Effector memory CD4-positive, alpha-beta T cell (primary cell): Measurements from ENCODE around the gene ANKS1B.

Source experiments
- DNase-seq, 3 donors: peaks; one replicate each; pipeline ENCODE4 v3.0.0-alpha.2; 2020
- H3K27ac ChIP-seq: 2 replicates; pipeline ENCODE4 v1.7.0; 2013; ENCODE audit warnings: mild to moderate bottlenecking, low read length, moderate library complexity; ENCODE audit not compliant: insufficient read depth, poor library complexity, severe bottlenecking
- H3K27me3 ChIP-seq: replicated peaks from 2 replicates; pipeline ENCODE4 v1.7.0; 2013; ENCODE audit warnings: mild to moderate bottlenecking, low read length; ENCODE audit not compliant: insufficient read depth, control insufficient read depth, poor library complexity, severe bottlenecking
- H3K36me3 ChIP-seq: 2 replicates; pipeline ENCODE4 v1.7.0; 2013; ENCODE audit warnings: mild to moderate bottlenecking, low read length, moderate library complexity; ENCODE audit not compliant: control insufficient read depth, insufficient read depth
- H3K4me1 ChIP-seq: 2 replicates; pipeline ENCODE4 v1.7.0; 2013; ENCODE audit warnings: low read length, mild to moderate bottlenecking; ENCODE audit not compliant: control insufficient read depth, insufficient read depth, poor library complexity, severe bottlenecking
- H3K4me3 ChIP-seq: 2 replicates; pipeline ENCODE4 v1.7.0; 2013; ENCODE audit warnings: low read length, low read depth, mild to moderate bottlenecking; ENCODE audit not compliant: insufficient read depth, poor library complexity, severe bottlenecking
- H3K9me3 ChIP-seq: 2 replicates; pipeline ENCODE4 v1.7.0; 2013; ENCODE audit warnings: mild to moderate bottlenecking, low read length, moderate library complexity; ENCODE audit not compliant: control insufficient read depth

The ANKS1B gene

DNA sequence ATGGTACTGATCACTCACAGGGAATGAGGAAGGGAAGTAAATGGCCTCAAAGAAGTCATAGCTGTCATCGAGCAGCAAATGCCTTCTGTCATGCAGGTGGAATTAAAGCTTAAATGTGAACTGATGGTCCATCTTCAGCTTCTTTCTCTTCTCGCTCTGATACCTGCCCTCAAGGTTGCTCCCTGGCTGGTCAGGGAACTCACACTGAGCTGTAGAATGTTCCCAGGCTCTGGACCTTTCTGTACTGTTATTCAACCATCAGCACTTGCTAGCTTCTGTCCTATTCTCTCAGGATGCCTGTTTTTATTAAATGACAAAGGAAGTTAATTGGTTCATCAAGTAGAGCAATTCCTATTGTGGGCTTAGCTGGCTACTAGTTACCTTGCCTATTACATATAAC is 875.8 kb downstream of the ANKS1B start:
- Histone ChIP-seq H3K27me3 (no peaks in the 10 kb centered on the region), H3K36me3 (no peaks in the 10 kb centered on the region), H3K27ac (no peak overlapping the region), H3K4me3 (no peak overlapping the region), H3K9me3 (no peaks in the 10 kb centered on the region), H3K4me1 (no peaks in the 10 kb centered on the region)
- no peak for DNase-seq

DNA sequence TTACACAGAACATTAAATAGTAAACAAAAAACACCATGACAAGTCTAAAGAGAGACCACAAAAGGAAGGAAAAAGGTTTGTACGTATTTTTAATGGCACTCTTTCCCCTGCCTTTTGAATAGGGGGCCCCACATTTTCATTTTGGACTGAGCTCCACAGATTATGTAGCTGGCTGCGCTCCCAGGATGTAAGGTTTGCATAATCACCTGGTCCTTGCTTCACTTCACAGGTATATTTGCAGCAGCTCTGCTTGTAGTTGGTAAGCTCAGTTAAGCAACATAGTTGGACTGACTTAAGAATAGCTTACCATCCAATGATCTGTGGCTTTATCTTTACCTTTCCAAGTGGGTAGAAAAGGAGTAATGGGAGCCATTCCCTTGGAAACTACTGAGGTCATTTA is 885.0 kb downstream of the ANKS1B start:
- no peaks in the 10 kb centered on the region for H3K27me3 ChIP-seq
- DNase-seq = no peak
- H3K4me3 ChIP-seq = no peak overlapping the region
- no peaks in the 10 kb centered on the region for H3K4me1 ChIP-seq
- H3K27ac ChIP-seq = no peak overlapping the region
- H3K9me3 ChIP-seq = no peaks in the 10 kb centered on the region
- no peaks in the 10 kb centered on the region for H3K36me3 ChIP-seq

- DNase-seq = no peak
- Histone ChIP-seq H3K36me3 (no peaks in the 10 kb centered on the region), H3K4me1 (no peaks in the 10 kb centered on the region), H3K4me3 (no peak overlapping the region), H3K27me3 (no peaks in the 10 kb centered on the region), H3K27ac (no peak overlapping the region), H3K9me3 (no peaks in the 10 kb centered on the region)
These were observed 887.6 kb downstream of the ANKS1B start for GRCh38 chr12:99097171-99097570.

- H3K9me3 ChIP-seq = no peaks in the 10 kb centered on the region
- no peaks in the 10 kb centered on the region for H3K27me3 ChIP-seq
- no peaks in the 10 kb centered on the region for H3K36me3 ChIP-seq
- no peak overlapping the region for H3K27ac ChIP-seq
- DNase-seq = no peak
- no peak overlapping the region for H3K4me3 ChIP-seq
- no peaks in the 10 kb centered on the region for H3K4me1 ChIP-seq
These were observed 891.6 kb downstream of the ANKS1B start for GRCh38 chr12:99093166-99093565.

GRCh38 chr12:99092100-99092851 is 892.5 kb downstream of the ANKS1B start:
- Histone ChIP-seq H3K27me3 (no peaks in the 10 kb centered on the region), H3K36me3 (no peaks in the 10 kb centered on the region), H3K9me3 (no peaks in the 10 kb centered on the region), H3K4me1 (no peaks in the 10 kb centered on the region), H3K4me3 (no peak overlapping the region), H3K27ac (no peak overlapping the region)
- no peak for DNase-seq

- H3K4me1 ChIP-seq = no peaks in the 10 kb centered on the region
- no peaks in the 10 kb centered on the region for H3K27me3 ChIP-seq
- H3K9me3 ChIP-seq = no peaks in the 10 kb centered on the region
- H3K27ac ChIP-seq = no peak overlapping the region
- H3K4me3 ChIP-seq = no peak overlapping the region
- H3K36me3 ChIP-seq = no peaks in the 10 kb centered on the region
- DNase-seq = no peak
These were observed 897.5 kb downstream of the ANKS1B start for GRCh38 chr12:99087278-99087677.

- no peak for DNase-seq
- H3K27ac ChIP-seq = no peak overlapping the region
- H3K27me3 ChIP-seq = no peaks in the 10 kb centered on the region
- no peaks in the 10 kb centered on the region for H3K36me3 ChIP-seq
- H3K9me3 ChIP-seq = no peaks in the 10 kb centered on the region
- no peak overlapping the region for H3K4me3 ChIP-seq
- H3K4me1 ChIP-seq = no peaks in the 10 kb centered on the region
These were observed 904.9 kb downstream of the ANKS1B start for GRCh38 chr12:99079811-99080210.

GRCh38 chr12:99068993-99069747 is 915.6 kb downstream of the ANKS1B start:
- DNase-seq = no peak
- Histone ChIP-seq H3K27ac (no peak overlapping the region), H3K27me3 (no peaks in the 10 kb centered on the region), H3K4me1 (no peaks in the 10 kb centered on the region), H3K4me3 (no peak overlapping the region), H3K36me3 (no peaks in the 10 kb centered on the region), H3K9me3 (no peaks in the 10 kb centered on the region)

GRCh38 chr12:99067171-99067785 is 917.5 kb downstream of the ANKS1B start:
- H3K27ac ChIP-seq = no peak overlapping the region
- DNase-seq = no peak
- no peaks in the 10 kb centered on the region for H3K36me3 ChIP-seq
- no peaks in the 10 kb centered on the region for H3K27me3 ChIP-seq
- H3K4me1 ChIP-seq = no peaks in the 10 kb centered on the region
- H3K4me3 ChIP-seq = no peak overlapping the region
- no peaks in the 10 kb centered on the region for H3K9me3 ChIP-seq

DNA sequence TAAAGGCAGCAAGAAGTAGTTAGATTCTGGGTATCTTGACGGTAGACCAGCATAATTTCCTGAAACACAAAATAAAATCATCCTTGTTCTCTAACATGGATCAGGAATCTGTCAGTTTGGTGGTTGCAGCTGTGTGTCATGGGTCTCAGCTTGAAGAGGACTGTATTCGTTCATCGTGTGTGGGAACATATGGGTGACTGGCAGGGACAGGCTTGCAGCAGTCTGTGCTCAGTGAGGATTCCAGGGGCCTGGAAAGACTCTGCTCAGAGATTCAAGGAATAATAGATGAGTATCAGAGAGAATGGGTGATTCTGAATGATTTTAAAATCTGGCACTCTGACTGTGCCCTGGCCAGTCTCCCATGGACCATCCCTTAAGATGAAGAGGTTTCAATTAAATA is 918.0 kb downstream of the ANKS1B start:
- Histone ChIP-seq H3K27me3 (no peaks in the 10 kb centered on the region), H3K9me3 (no peaks in the 10 kb centered on the region), H3K4me1 (no peaks in the 10 kb centered on the region), H3K36me3 (no peaks in the 10 kb centered on the region), H3K27ac (no peak overlapping the region), H3K4me3 (no peak overlapping the region)
- no peak for DNase-seq
